Stimulated activated memory B cell treated with anti-CD40 and anti-IgM and Interleukin-4, amounts not matched to agents 10 μg/mL and 1 μg/mL and 100 μg/mL, for 72 hours (primary cell): Measurements from ENCODE around the gene PAQR6.

Source experiments
- ATAC-seq: fragments of 150-1000 bp; cut with Tn5 transposase; 2 replicates; pipeline ENCODE4 v1.10.0; 2021
- H3K27ac Mint-ChIP-seq: one replicate; pipeline ENCODE4 v1.8.0; 2022; ENCODE audit warnings: mild to moderate bottlenecking, mixed read lengths
- H3K27me3 Mint-ChIP-seq: one replicate; pipeline ENCODE4 v1.8.0; 2022; ENCODE audit warnings: mixed read lengths
- H3K36me3 Mint-ChIP-seq: one replicate; pipeline ENCODE4 v1.8.0; 2022; ENCODE audit warnings: mixed read lengths
- H3K4me1 Mint-ChIP-seq: one replicate; pipeline ENCODE4 v1.8.0; 2022; ENCODE audit warnings: mixed read lengths
- H3K4me3 Mint-ChIP-seq: one replicate; pipeline ENCODE4 v1.8.0; 2022; ENCODE audit warnings: mild to moderate bottlenecking, moderate library complexity, mixed read lengths
- H3K9me3 Mint-ChIP-seq: one replicate; pipeline ENCODE4 v1.8.0; 2022; ENCODE audit warnings: mixed read lengths

PAQR6 gene

GRCh38 chr1:156246781-156247459, 936 bp downstream of the PAQR6 start:
- no peak overlapping the region for H3K27ac Mint-ChIP-seq

GRCh38 chr1:156246241-156246780, 1.5 kb downstream of the PAQR6 start:
- H3K27ac Mint-ChIP-seq, result peak overlapping the region; percentile 64
- H3K4me1 Mint-ChIP-seq, result peaks cover 24% of the 10 kb centered on the region
- peaks cover 35% of the 10 kb centered on the region for H3K36me3 Mint-ChIP-seq
- H3K9me3 Mint-ChIP-seq, result no peaks in the 10 kb centered on the region
- H3K4me3 Mint-ChIP-seq, result peak overlapping the region; percentile 44
- H3K27me3 Mint-ChIP-seq, result peaks cover 17% of the 10 kb centered on the region
- ATAC-seq, result no peak

More at GRCh38 chr1:156246781-156247459, 936 bp downstream of the PAQR6 start:
- H3K27me3 Mint-ChIP-seq, result peaks cover 17% of the 10 kb centered on the region
- H3K36me3 Mint-ChIP-seq, result peaks cover 32% of the 10 kb centered on the region
- H3K9me3 Mint-ChIP-seq, result no peaks in the 10 kb centered on the region
- peaks cover 24% of the 10 kb centered on the region for H3K4me1 Mint-ChIP-seq
- ATAC-seq, result no peak
- H3K4me3 Mint-ChIP-seq, result no peak overlapping the region

- Mint-ChIP-seq H3K36me3 (peaks cover 36% of the 10 kb centered on the region), H3K9me3 (no peaks in the 10 kb centered on the region), H3K4me1 (peaks cover 24% of the 10 kb centered on the region), H3K27ac (peak overlapping the region; percentile 64), H3K27me3 (peaks cover 17% of the 10 kb centered on the region), H3K4me3 (peak overlapping the region; percentile 79)
- ATAC-seq, result peak; percentile 67
Measured at GRCh38 chr1:156245451-156246232, 2.2 kb downstream of the PAQR6 start.

GRCh38 chr1:156244712-156245111, 3.1 kb downstream of the PAQR6 start:
- H3K4me3 Mint-ChIP-seq, result peak overlapping the region; percentile 79

GRCh38 chr1:156244126-156244525, 3.7 kb downstream of the PAQR6 start:
- ATAC-seq, result no peak

More at GRCh38 chr1:156244712-156245111, 3.1 kb downstream of the PAQR6 start:
- peaks cover 34% of the 10 kb centered on the region for H3K36me3 Mint-ChIP-seq
- no peak for ATAC-seq
- H3K27ac Mint-ChIP-seq, result peak overlapping the region; percentile 64
- H3K9me3 Mint-ChIP-seq, result no peaks in the 10 kb centered on the region
- peaks cover 24% of the 10 kb centered on the region for H3K4me1 Mint-ChIP-seq
- H3K27me3 Mint-ChIP-seq, result peaks cover 17% of the 10 kb centered on the region

GRCh38 chr1:156242738-156243137, 5.1 kb downstream of the PAQR6 start:
- Mint-ChIP-seq H3K36me3 (peaks cover 49% of the 10 kb centered on the region), H3K27ac (no peak overlapping the region)

More at GRCh38 chr1:156244126-156244525, 3.7 kb downstream of the PAQR6 start:
- Mint-ChIP-seq H3K9me3 (no peaks in the 10 kb centered on the region), H3K27me3 (peaks cover 17% of the 10 kb centered on the region), H3K36me3 (peaks cover 35% of the 10 kb centered on the region), H3K4me3 (no peak overlapping the region), H3K27ac (no peak overlapping the region), H3K4me1 (peaks cover 24% of the 10 kb centered on the region)

GRCh38 chr1:156241926-156242325, 5.9 kb downstream of the PAQR6 start, which contains the start of gene BGLAP:
Gene BGLAP, plus strand, starts transcription at chr1:156242184. Its CDS starts 48 bp downstream, at chr1:156242232.
- Mint-ChIP-seq H3K27ac (no peak within 1 kb of the TSS), H3K4me1 (peaks cover 20% of the 10 kb centered on the region), H3K4me3 (no peak within 1 kb of the TSS), H3K36me3 (peaks cover 57% of the 10 kb centered on the region), H3K27me3 (peaks cover 17% of the 10 kb centered on the region), H3K9me3 (no peaks in the 10 kb centered on the region)
- ATAC-seq, result no peak

More at GRCh38 chr1:156242738-156243137, 5.1 kb downstream of the PAQR6 start:
- Mint-ChIP-seq H3K9me3 (no peaks in the 10 kb centered on the region), H3K4me1 (peaks cover 24% of the 10 kb centered on the region), H3K27me3 (peaks cover 17% of the 10 kb centered on the region), H3K4me3 (no peak overlapping the region)
- ATAC-seq, result no peak

- no peak overlapping the region for H3K4me3 Mint-ChIP-seq
- H3K9me3 Mint-ChIP-seq, result no peaks in the 10 kb centered on the region
- H3K27me3 Mint-ChIP-seq, result peaks cover 17% of the 10 kb centered on the region
- no peak overlapping the region for H3K27ac Mint-ChIP-seq
- H3K4me1 Mint-ChIP-seq, result peaks cover 17% of the 10 kb centered on the region
- ATAC-seq, result no peak
- H3K36me3 Mint-ChIP-seq, result peaks cover 63% of the 10 kb centered on the region
Measured at GRCh38 chr1:156241311-156241811, 6.5 kb downstream of the PAQR6 start.

GRCh38 chr1:156238248-156238647, 9.6 kb downstream of the PAQR6 start:
- peaks cover 86% of the 10 kb centered on the region for H3K36me3 Mint-ChIP-seq
- no peaks in the 10 kb centered on the region for H3K9me3 Mint-ChIP-seq
- H3K4me3 Mint-ChIP-seq, result no peak overlapping the region
- H3K4me1 Mint-ChIP-seq, result no peaks in the 10 kb centered on the region
- no peak for ATAC-seq
- no peak overlapping the region for H3K27ac Mint-ChIP-seq
- no peaks in the 10 kb centered on the region for H3K27me3 Mint-ChIP-seq

GRCh38 chr1:156236164-156236563, 11.7 kb downstream of the PAQR6 start:
- H3K36me3 Mint-ChIP-seq, result peaks cover 71% of the 10 kb centered on the region
- no peaks in the 10 kb centered on the region for H3K27me3 Mint-ChIP-seq
- H3K9me3 Mint-ChIP-seq, result no peaks in the 10 kb centered on the region
- H3K27ac Mint-ChIP-seq, result no peak overlapping the region
- no peak overlapping the region for H3K4me3 Mint-ChIP-seq
- no peak for ATAC-seq
- no peaks in the 10 kb centered on the region for H3K4me1 Mint-ChIP-seq

- H3K27me3 Mint-ChIP-seq, result no peaks in the 10 kb centered on the region
- no peak overlapping the region for H3K27ac Mint-ChIP-seq
- no peak overlapping the region for H3K4me3 Mint-ChIP-seq
- H3K9me3 Mint-ChIP-seq, result no peaks in the 10 kb centered on the region
- no peak for ATAC-seq
- H3K4me1 Mint-ChIP-seq, result no peaks in the 10 kb centered on the region
- H3K36me3 Mint-ChIP-seq, result peaks cover 66% of the 10 kb centered on the region
Measured at GRCh38 chr1:156233426-156234127, 14.3 kb downstream of the PAQR6 start.

GRCh38 chr1:156232201-156232894, 15.5 kb downstream of the PAQR6 start:
- ATAC-seq, result no peak
- H3K36me3 Mint-ChIP-seq, result peaks cover 60% of the 10 kb centered on the region
- H3K4me1 Mint-ChIP-seq, result no peaks in the 10 kb centered on the region
- no peaks in the 10 kb centered on the region for H3K27me3 Mint-ChIP-seq
- no peak overlapping the region for H3K4me3 Mint-ChIP-seq
- no peaks in the 10 kb centered on the region for H3K9me3 Mint-ChIP-seq
- H3K27ac Mint-ChIP-seq, result no peak overlapping the region

- Mint-ChIP-seq H3K4me1 (peaks cover 7% of the 10 kb centered on the region), H3K27me3 (no peaks in the 10 kb centered on the region), H3K4me3 (no peak overlapping the region), H3K27ac (no peak overlapping the region), H3K9me3 (no peaks in the 10 kb centered on the region), H3K36me3 (peaks cover 47% of the 10 kb centered on the region)
- no peak for ATAC-seq
Measured at GRCh38 chr1:156230473-156230837, 17.4 kb downstream of the PAQR6 start.

GRCh38 chr1:156229809-156230472, 17.9 kb downstream of the PAQR6 start:
- Mint-ChIP-seq H3K4me3 (no peak overlapping the region), H3K27ac (no peak overlapping the region), H3K4me1 (peaks cover 7% of the 10 kb centered on the region), H3K9me3 (no peaks in the 10 kb centered on the region), H3K27me3 (no peaks in the 10 kb centered on the region), H3K36me3 (peaks cover 45% of the 10 kb centered on the region)
- ATAC-seq, result no peak
